Aorta (tissue), 5 donors: ENCODE measurements around the gene DDOST. TPM values are rescaled to one million over a fixed set of nuclear protein-coding genes. Genes with fewer than 3 reads are reported as not detected.

ENCODE experiments used
- ATAC-seq: fragments of 200-7000 bp; cut with Tn5 transposase; one replicate; pipeline ENCODE4 v1.9.1; 2022; ENCODE audit warnings: moderate library complexity; ENCODE audit not compliant: low FRiP score
- DNase-seq, 2 donors: peaks; one replicate each; pipeline ENCODE4 v3.0.0-alpha.2; 2020
- H3K27ac ChIP-seq, 2 donors: one replicate each; pipeline ENCODE4 v1.5.1; 2013; ENCODE audit warnings: low read length in 2 of 2, mild to moderate bottlenecking in 2 of 2, moderate library complexity in 2 of 2, control low read depth in 1 of 2, inconsistent platforms in 1 of 2, low read depth in 1 of 2
- H3K27me3 ChIP-seq, 2 donors: one replicate each; pipeline ENCODE4 v1.6.1; 2013; ENCODE audit warnings: control low read depth in 1 of 2, low read length in 1 of 2, mild to moderate bottlenecking in 1 of 2, moderate library complexity in 1 of 2; ENCODE audit not compliant: insufficient read depth in 2 of 2, control insufficient read depth in 1 of 2
- H3K36me3 ChIP-seq, 2 donors: one replicate each; pipeline ENCODE4 v1.6.1; 2013; ENCODE audit warnings: control low read depth in 1 of 2, low read length in 1 of 2, mild to moderate bottlenecking in 1 of 2; ENCODE audit not compliant: insufficient read depth in 2 of 2, control insufficient read depth in 1 of 2
- H3K4me1 ChIP-seq, 2 donors: one replicate each; pipeline ENCODE4 v1.6.1; 2013; ENCODE audit warnings: low read length in 2 of 2, control low read depth in 1 of 2, mild to moderate bottlenecking in 1 of 2, moderate library complexity in 1 of 2; ENCODE audit not compliant: insufficient read depth in 2 of 2, control insufficient read depth in 1 of 2
- H3K4me3 ChIP-seq, 2 donors: one replicate each; pipeline ENCODE4 v1.5.1; 2013; ENCODE audit warnings: low read length in 2 of 2, control low read depth in 1 of 2, mild to moderate bottlenecking in 1 of 2
- H3K9me3 ChIP-seq: one replicate; pipeline ENCODE4 v1.6.1; 2013; ENCODE audit warnings: mild to moderate bottlenecking, low read length; ENCODE audit not compliant: control insufficient read depth
- WGBS, 2 donors: extraction: QIAGEN DNeasy Blood & Tissue Kit; methylation state at CpG; one replicate each; pipeline ENCODE4 v1.1.7; 2013; 5-methylcytosine and 5-hydroxymethylcytosine counted together
- intact Hi-C, 2 donors: fragments of 100-400 bp; cut with DNase I; formaldehyde crosslinking; loops; one replicate each; pipeline versions ENCODE4 v1.14.2 to v1.15.0; 2022
- long read RNA-seq, 2 donors: library from polyadenylated mRNA; unstranded; transcript quantifications; one replicate each; pipeline ENCODE4 v2.0.0, GENCODE V29; 2020 to 2021
- polyA plus RNA-seq, 2 donors: library from polyadenylated mRNA; stranded (reverse); fragments of 200-250 nt; gene quantifications; one replicate each; pipeline ENCODE4 v1.2.3, GENCODE V29; 2013
- total RNA-seq, 2 donors: library from RNA; stranded (reverse); fragmentation: NEBNext Ultra II Directional; extraction: Animal tissue kit (Norgen Biotek cat#: 25700); gene quantifications; one replicate each; pipeline ENCODE4 v1.2.1, GENCODE V29; 2021
- donor health status: healthy with polysubstance abuse.
- donor health status: Bipolar disorder and iron deficiency.
- donor health status: DM: no; HTN: no; CAD: no.
- donor health status: DM: no; HTN: no; CAD: no.
- donor health status: DM: yes; HTN: yes; CAD: no.

DDOST gene
- total RNA-seq (100 to 1,000 TPM; 123 to 135 TPM), polyA plus RNA-seq (100 to 1,000 TPM in 1 of 2 donors, 10 to 100 TPM in 1; 86.3 to 174 TPM)
- long read RNA-seq, donor 1, transcript DDOST-205 (2 exons, 766 nt) = minor isoform, 6 of 1,145 reads
- long read RNA-seq, donor 1, transcript DDOST-202 (11 exons, 2,126 nt) = major isoform, 1,069 of 1,145 reads
- long read RNA-seq, donor 1, partial matches to known transcripts = 25 of 1,145 reads
- long read RNA-seq, donor 1, other reads (novel, unspliced or antisense) = 45 of 1,145 reads
- long read RNA-seq, donor 2, transcript DDOST-202 (11 exons, 2,126 nt) = major isoform, 141 of 161 reads
- long read RNA-seq, donor 2, partial matches to known transcripts = 8 of 161 reads
- long read RNA-seq, donor 2, other reads (novel, unspliced or antisense) = 12 of 161 reads

DNA sequence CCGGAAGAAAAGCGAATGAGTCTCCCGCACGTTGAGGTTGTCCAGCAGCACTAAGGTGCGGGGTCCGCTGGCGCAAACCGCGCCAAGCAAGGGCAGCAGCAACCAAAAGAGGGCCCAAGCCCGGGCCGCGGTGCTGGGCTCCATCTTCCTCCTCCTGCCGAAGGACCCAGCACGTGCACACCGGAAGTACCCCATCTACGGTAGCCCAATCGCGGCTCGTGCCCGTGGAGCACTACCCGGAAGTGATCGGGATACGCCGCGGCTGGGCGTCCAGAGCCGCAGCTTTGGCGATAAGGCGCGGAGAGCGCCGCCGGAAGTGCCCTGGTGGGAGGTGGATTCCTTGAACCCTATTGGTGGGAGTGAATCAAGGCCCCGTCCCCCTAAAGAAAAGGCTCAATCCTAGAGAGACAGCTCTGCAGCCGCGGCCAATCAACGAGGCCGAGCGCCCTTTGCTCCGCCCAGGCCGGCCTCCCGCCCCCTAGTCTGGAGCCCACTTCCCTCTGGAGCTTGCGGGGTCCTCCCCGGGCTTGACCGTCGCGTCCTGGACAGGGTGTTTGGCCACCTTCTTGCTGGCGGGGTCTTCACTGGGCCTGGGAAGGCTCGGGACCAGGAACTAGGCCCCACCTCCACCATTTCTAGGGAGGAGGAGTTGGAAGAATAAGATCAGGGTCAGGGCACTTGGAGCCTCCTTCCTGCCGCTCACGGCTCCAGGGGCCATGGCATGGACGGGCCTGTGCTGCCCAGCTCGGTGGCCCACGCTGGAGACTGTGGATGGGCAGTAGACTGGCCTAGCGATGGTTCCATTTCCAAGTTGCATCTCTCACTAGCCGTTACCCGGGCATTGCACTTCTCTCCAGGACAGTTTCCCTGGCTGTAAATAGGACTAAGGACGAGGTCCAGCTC, at the start of gene DDOST:
TSS of gene DDOST (minus strand) at position 163 of the 903 bp plus-strand sequence. CDS start at position 144, 19 bp downstream.
- intact Hi-C loops = loop anchor here in 1 of 2 donors (2.0 kb wide), 1 partner anchor 27 kb away; no protein-coding TSS in a partner anchor
- peak; percentile 97 to 98 for DNase-seq
- WGBS, 2 donors = 1% methylated on average over 57 to 58 of the region's 58 CpGs
- no peaks in the 10 kb centered on the region for H3K36me3 ChIP-seq
- H3K27ac ChIP-seq = peak within 1 kb of the TSS in 1 of 2 donors; percentile 71
- no peaks in the 10 kb centered on the region for H3K4me1 ChIP-seq
- no peaks in the 10 kb centered on the region for H3K9me3 ChIP-seq
- ATAC-seq = peak; percentile 97
- peak within 1 kb of the TSS; percentile 66 for H3K4me3 ChIP-seq
- no peaks in the 10 kb centered on the region for H3K27me3 ChIP-seq

DNA sequence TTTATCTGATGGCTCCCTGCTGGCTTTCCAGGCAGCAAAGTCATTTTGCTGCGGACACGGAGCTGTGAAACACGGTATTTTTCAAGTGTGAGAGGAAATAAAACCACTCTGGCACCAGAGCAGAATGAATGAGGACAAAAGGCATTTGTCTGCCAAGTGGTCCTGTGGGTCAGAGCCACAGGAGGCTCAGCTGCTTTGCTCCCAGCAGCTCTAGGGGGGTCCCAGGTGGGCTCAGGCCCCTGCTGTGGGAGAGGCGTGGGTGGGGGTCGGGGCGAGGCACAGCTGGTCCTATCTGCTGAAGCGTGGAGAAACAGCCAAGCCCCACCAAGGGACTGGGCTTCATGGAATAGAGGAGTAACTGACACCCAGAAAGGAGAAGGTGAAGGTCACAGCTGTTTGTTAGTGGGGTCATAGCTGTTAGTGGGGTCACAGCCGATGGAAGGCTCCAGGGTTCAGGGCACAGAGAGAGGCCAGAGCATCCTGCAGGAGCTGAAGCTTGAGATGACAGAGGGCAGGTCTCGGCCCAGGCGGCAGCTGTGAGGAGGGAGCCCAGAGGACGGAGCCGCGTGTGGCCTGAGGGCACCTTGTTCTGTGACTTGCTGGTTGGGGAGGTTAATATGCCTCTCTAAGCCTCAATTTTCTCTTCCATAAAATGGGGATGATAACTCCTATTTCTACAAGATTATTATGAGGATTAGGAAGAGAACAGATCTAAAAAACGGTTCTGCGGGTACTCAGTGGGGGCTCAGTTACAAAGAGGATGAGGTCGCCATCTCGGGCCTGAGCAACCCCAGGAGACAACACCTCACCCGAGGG, 49.5 kb upstream of the DDOST start:
- intact Hi-C loops = no loop called here
- H3K4me1 ChIP-seq = no peaks in the 10 kb centered on the region
- H3K27me3 ChIP-seq = no peaks in the 10 kb centered on the region
- no peaks in the 10 kb centered on the region for H3K9me3 ChIP-seq
- ATAC-seq (no peak), DNase-seq (no peak)
- no peaks in the 10 kb centered on the region for H3K36me3 ChIP-seq
- WGBS, 2 donors = 64 to 66% methylated on average over 18 of the region's 18 CpGs
- no peak overlapping the region for H3K4me3 ChIP-seq
- no peak overlapping the region for H3K27ac ChIP-seq

DNA sequence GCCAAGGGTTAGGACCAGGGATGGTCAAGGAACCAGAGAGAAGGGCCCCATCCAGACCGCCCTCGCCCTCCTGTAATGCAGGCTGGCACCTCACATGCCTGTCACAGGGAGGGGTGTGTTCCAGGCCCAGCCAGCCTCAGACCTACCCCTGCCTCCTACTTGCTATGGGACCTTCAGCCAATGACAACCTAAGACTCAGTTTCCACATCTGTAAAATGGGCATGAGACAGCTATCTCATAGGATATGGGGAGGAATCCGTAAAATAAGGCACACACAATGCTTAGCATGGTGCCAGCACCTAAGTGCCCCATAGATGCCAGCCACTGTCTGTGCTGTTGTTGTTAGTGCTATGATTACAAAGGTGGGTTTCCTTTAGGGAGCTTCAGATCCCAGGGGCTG, 48.7 kb upstream of the DDOST start:
- DNase-seq (no peak), ATAC-seq (no peak)
- intact Hi-C loops = no loop called here
- H3K4me3 ChIP-seq = no peak overlapping the region
- H3K27ac ChIP-seq = no peak overlapping the region
- no peaks in the 10 kb centered on the region for H3K9me3 ChIP-seq
- H3K27me3 ChIP-seq = no peaks in the 10 kb centered on the region
- H3K36me3 ChIP-seq = no peaks in the 10 kb centered on the region
- no peaks in the 10 kb centered on the region for H3K4me1 ChIP-seq
- 91 to 92% methylated on average over 3 of the region's 3 CpGs for WGBS, 2 donors

DNA sequence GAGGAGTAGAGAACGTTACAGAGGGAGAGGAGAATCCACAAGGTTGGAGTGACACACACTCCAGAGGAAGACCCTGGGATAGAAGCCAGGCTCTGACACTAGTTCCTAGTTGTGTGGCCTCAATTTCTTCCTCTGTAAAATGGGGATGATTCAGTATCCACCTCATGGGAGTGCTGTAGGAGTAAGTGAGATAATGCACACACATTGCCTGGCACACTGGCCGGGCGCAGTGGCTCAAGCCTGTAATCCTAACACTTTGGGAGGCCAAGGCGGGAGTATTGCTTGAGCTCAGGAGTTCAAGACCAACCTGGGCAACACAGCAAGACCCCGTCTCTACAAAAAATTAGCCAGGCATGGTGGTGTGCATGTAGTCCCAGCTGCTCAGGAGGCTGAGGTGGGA, 47.7 kb upstream of the DDOST start:
- no peak for ATAC-seq
- Histone ChIP-seq H3K4me1 (no peaks in the 10 kb centered on the region), H3K27ac (no peak overlapping the region), H3K36me3 (no peaks in the 10 kb centered on the region), H3K27me3 (no peaks in the 10 kb centered on the region), H3K9me3 (no peaks in the 10 kb centered on the region), H3K4me3 (no peak overlapping the region)
- DNase-seq = no peak
- intact Hi-C loops = no loop called here
- WGBS, 2 donors = 80 to 88% methylated on average over 5 of the region's 5 CpGs

DNA sequence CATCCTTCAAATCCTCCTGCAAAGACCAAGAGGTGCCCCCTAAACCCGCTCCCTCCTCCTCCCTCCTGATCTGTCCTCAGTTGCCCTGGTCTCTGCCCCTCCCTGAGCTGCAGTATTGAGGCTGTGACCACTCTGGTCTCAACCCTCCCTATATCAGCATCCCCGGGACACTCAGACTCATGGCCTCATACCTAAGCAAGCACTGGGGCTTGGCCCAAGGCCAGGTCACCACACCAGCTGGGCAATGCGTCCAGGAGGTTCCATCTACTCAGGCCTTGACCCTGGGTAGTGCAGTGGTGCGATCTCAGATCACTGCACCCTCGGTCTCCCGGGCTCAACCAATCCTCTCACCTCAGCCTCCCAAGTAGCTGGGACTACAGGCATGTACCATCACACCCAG, 46.9 kb upstream of the DDOST start:
- Histone ChIP-seq H3K4me3 (no peak overlapping the region), H3K36me3 (no peaks in the 10 kb centered on the region), H3K9me3 (no peaks in the 10 kb centered on the region), H3K4me1 (no peaks in the 10 kb centered on the region), H3K27ac (no peak overlapping the region), H3K27me3 (no peaks in the 10 kb centered on the region)
- DNase-seq (no peak), ATAC-seq (no peak)
- intact Hi-C loops = no loop called here
- 75 to 81% methylated on average over 6 of the region's 6 CpGs for WGBS, 2 donors

DNA sequence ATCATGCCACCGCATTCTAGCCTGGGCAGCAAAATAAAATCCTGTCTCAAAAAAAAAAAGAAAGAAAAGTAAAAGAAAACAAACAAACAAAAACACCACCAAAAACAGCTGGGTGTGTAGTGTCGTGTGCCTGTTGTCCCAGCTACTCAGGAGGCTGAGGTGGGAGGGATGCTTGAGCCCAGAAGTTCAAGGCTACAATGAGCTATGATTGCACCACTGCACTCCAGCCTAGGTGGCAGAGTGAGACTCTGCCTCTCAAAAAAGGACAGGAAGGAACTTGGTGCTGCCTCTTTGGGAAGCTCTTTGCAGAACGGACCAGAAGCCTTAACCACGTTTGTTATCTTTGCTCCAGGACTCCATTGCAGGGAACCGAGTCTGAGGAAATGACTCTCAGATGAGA, 45.7 kb upstream of the DDOST start:
- H3K4me1 ChIP-seq = no peaks in the 10 kb centered on the region
- intact Hi-C loops = no loop called here
- DNase-seq = no peak
- H3K27ac ChIP-seq = no peak overlapping the region
- H3K9me3 ChIP-seq = no peaks in the 10 kb centered on the region
- no peak for ATAC-seq
- 41 to 49% methylated on average over 5 of the region's 5 CpGs for WGBS, 2 donors
- H3K36me3 ChIP-seq = no peaks in the 10 kb centered on the region
- H3K4me3 ChIP-seq = no peak overlapping the region
- H3K27me3 ChIP-seq = no peaks in the 10 kb centered on the region

DNA sequence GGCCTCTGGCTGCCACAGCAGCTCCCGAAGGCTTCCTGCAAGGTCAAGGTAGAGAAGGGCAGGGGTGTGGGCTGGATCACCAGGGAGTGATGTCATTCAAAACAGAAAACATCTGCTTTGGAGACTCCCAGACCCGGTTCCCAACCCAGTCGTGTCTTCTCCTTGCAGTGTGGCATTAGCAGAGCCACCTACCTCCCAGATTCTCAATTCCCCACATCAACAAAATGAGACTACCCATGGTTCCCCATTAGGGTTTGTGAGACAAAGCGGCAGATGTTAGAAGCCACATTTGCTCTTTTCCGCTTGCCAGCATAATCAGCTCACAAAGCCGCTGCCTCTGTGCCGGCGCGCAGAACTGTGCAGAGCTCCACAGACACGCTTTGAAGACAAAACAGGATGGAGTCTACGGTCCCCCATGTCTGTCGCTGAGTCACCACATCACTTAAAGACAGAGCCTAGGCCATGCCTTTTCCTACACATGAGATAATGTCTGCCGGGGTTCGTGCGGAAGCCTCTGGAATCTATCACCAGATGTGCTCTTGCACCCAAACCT, 44.1 kb upstream of the DDOST start:
- DNase-seq = no peak
- 85% methylated on average over 15 of the region's 15 CpGs for WGBS, 2 donors
- no peaks in the 10 kb centered on the region for H3K36me3 ChIP-seq
- H3K27me3 ChIP-seq = no peaks in the 10 kb centered on the region
- no peak overlapping the region for H3K4me3 ChIP-seq
- no peaks in the 10 kb centered on the region for H3K4me1 ChIP-seq
- H3K9me3 ChIP-seq = no peaks in the 10 kb centered on the region
- ATAC-seq = no peak
- H3K27ac ChIP-seq = no peak overlapping the region
- intact Hi-C loops = no loop called here
